ENCODE measurements around the gene DALRD3.

DNA sequence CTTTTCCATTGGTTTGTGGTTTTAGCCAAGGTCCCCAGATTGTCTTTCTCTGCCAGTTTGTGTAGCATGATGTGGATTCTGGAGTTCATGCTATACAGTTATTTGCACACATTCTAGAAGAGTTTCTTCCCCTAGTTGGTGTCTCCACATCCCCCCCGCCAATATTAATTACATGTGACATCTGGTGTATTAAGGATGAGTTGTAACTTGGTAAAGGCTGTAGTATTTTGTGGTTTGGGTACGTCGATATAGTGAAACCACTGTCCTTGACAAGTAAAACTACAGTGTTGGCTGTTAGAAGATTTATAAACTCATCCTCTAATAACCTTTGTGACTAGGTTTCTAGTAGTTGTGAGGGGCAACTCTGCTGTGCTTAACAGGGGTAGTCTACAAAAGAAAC, 52.0 kb downstream of the DALRD3 start:
- TF ChIP-seq, protein P1, sequence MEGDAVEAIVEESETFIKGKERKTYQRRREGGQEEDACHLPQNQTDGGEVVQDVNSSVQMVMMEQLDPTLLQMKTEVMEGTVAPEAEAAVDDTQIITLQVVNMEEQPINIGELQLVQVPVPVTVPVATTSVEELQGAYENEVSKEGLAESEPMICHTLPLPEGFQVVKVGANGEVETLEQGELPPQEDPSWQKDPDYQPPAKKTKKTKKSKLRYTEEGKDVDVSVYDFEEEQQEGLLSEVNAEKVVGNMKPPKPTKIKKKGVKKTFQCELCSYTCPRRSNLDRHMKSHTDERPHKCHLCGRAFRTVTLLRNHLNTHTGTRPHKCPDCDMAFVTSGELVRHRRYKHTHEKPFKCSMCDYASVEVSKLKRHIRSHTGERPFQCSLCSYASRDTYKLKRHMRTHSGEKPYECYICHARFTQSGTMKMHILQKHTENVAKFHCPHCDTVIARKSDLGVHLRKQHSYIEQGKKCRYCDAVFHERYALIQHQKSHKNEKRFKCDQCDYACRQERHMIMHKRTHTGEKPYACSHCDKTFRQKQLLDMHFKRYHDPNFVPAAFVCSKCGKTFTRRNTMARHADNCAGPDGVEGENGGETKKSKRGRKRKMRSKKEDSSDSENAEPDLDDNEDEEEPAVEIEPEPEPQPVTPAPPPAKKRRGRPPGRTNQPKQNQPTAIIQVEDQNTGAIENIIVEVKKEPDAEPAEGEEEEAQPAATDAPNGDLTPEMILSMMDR (IDR thresholded peaks at IDR 0.05), result no peak
- TF ChIP-seq EP300 (IDR thresholded peaks at IDR 0.05; ENCODE audit: borderline replicate concordance in 1 of 2, low read depth in 1 of 2, low read length in 1 of 2) (no peak), RCOR1 (IDR thresholded peaks at IDR 0.05; ENCODE audit: low read length) (no peak), SMC3 (IDR thresholded peaks at IDR 0.05; ENCODE audit: low read depth, low read length) (no peak), TEAD4 (IDR thresholded peaks at IDR 0.05; ENCODE audit: borderline replicate concordance, insufficient read depth) (no peak), SIN3A (IDR thresholded peaks at IDR 0.05; ENCODE audit: borderline replicate concordance, low read depth, low read length) (no peak)

Measured in SK-N-SH (cell line).